Measurements from ENCODE around the gene SNX15.

SNX15 gene

GRCh38 chr11:65058419-65059054 lies 31.3 kb downstream of the SNX15 start, which contains the start of gene NAALADL1:
TSS of gene NAALADL1 (minus strand) at chr11:65058553. CDS start at chr11:65058521, 32 bp downstream.
- TF ChIP-seq CTCF (IDR thresholded peaks at IDR 0.05; ENCODE audit: low read depth, low read length) = no peak
- no peak for DNase-seq (ENCODE audit: extremely low read depth, low read depth)

- no peak for TF ChIP-seq CTCF (IDR thresholded peaks at IDR 0.05; ENCODE audit: low read depth, low read length)
Measured at GRCh38 chr11:65059523-65059922, 32.3 kb downstream of the SNX15 start.

GRCh38 chr11:65059959-65060824 lies 33.0 kb downstream of the SNX15 start:
- DNase-seq (ENCODE audit: extremely low read depth, low read depth) = no peak
- no peak for TF ChIP-seq CTCF (IDR thresholded peaks at IDR 0.05; ENCODE audit: low read depth, low read length)

More at GRCh38 chr11:65059523-65059922, 32.3 kb downstream of the SNX15 start:
- no peak for DNase-seq (ENCODE audit: extremely low read depth, low read depth)

- TF ChIP-seq CTCF (IDR thresholded peaks at IDR 0.05; ENCODE audit: low read depth, low read length) = peak; percentile 33
- no peak for DNase-seq (ENCODE audit: extremely low read depth, low read depth)
Measured at GRCh38 chr11:65060913-65061408, 33.7 kb downstream of the SNX15 start.

- no peak for TF ChIP-seq CTCF (IDR thresholded peaks at IDR 0.05; ENCODE audit: low read depth, low read length)
- DNase-seq (ENCODE audit: extremely low read depth, low read depth) = no peak
Measured at GRCh38 chr11:65063532-65063931, 36.3 kb downstream of the SNX15 start.

GRCh38 chr11:65064847-65065240 lies 37.6 kb downstream of the SNX15 start:
- no peak for TF ChIP-seq CTCF (IDR thresholded peaks at IDR 0.05; ENCODE audit: low read depth, low read length)
- no peak for DNase-seq (ENCODE audit: extremely low read depth, low read depth)

- no peak for DNase-seq (ENCODE audit: extremely low read depth, low read depth)
- no peak for TF ChIP-seq CTCF (IDR thresholded peaks at IDR 0.05; ENCODE audit: low read depth, low read length)
Measured at GRCh38 chr11:65065851-65066250, 38.6 kb downstream of the SNX15 start.
